OCI-LY7 (cell line): Measurements from ENCODE around the gene PRPSAP2.

Experiments
- EZH2phosphoT487 ChIP-seq: fragments of 200-600 bp; sonication (generic); IDR thresholded peaks from 2 replicates; pipeline ENCODE4 v1.6.1; 2018; ENCODE audit warnings: low read depth, borderline replicate concordance, mild to moderate bottlenecking, mixed run types, antibody characterized with exemption, low read length, moderate library complexity, mixed read lengths
- TF ChIP-seq, protein P1 (sequence below): fragments of 200-600 bp; sonication (generic); conservative IDR thresholded peaks from 2 replicates; pipeline ENCODE4 v1.5.1; 2014; ENCODE audit warnings: mild to moderate bottlenecking, antibody characterized with exemption, low read length, moderate library complexity, mixed read lengths

DNA sequence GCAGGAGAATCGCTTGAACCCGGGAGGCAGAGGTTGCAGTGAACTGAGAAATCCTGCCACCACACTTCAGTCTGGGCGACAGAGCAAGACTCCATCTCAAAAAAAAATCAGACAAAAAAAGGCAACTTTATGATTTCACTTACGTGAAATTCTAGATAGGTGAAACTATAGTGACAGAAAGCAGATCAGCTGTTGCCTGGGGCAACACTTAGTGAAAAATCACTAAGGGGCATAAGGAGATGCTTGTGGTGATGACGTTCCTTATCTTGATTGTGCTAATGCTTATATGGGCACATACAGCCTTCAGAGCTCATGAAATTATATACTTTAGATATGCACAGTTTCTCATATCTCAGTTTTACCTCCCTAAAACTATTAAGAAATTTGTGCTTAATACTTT is 52.4 kb downstream of the PRPSAP2 start:
- TF ChIP-seq, protein P1, sequence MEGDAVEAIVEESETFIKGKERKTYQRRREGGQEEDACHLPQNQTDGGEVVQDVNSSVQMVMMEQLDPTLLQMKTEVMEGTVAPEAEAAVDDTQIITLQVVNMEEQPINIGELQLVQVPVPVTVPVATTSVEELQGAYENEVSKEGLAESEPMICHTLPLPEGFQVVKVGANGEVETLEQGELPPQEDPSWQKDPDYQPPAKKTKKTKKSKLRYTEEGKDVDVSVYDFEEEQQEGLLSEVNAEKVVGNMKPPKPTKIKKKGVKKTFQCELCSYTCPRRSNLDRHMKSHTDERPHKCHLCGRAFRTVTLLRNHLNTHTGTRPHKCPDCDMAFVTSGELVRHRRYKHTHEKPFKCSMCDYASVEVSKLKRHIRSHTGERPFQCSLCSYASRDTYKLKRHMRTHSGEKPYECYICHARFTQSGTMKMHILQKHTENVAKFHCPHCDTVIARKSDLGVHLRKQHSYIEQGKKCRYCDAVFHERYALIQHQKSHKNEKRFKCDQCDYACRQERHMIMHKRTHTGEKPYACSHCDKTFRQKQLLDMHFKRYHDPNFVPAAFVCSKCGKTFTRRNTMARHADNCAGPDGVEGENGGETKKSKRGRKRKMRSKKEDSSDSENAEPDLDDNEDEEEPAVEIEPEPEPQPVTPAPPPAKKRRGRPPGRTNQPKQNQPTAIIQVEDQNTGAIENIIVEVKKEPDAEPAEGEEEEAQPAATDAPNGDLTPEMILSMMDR = no peak
- no peak for TF ChIP-seq EZH2phosphoT487
